Ishikawa (cell line): ENCODE results near the gene TTC23L.

Source experiments
- CEBPB ChIP-seq: IDR thresholded peaks from 2 replicates; pipeline ENCODE4 v1.6.1; 2012
- CREB1 ChIP-seq: IDR thresholded peaks from 2 replicates; pipeline ENCODE4 v1.6.1; 2012; ENCODE audit warnings: low read depth
- EGR1 ChIP-seq: IDR thresholded peaks from 2 replicates; pipeline ENCODE4 v1.6.1; 2012
- EP300 ChIP-seq: IDR thresholded peaks from 2 replicates; pipeline ENCODE4 v1.6.1; 2012; ENCODE audit warnings: borderline replicate concordance
- FOXM1 ChIP-seq: IDR thresholded peaks from 2 replicates; pipeline ENCODE4 v1.6.1; 2012; ENCODE audit warnings: low read depth, borderline replicate concordance
- MAX ChIP-seq: IDR thresholded peaks from 2 replicates; pipeline ENCODE4 v1.6.1; 2012
- NFIC ChIP-seq: IDR thresholded peaks from 2 replicates; pipeline ENCODE4 v1.6.1; 2012
- RAD21 ChIP-seq: IDR thresholded peaks from 2 replicates; pipeline ENCODE4 v1.6.1; 2012; ENCODE audit warnings: low read depth
- REST ChIP-seq: IDR thresholded peaks from 2 replicates; pipeline ENCODE4 v1.6.1; 2012; ENCODE audit warnings: low read depth, mild to moderate bottlenecking
- TAF1 ChIP-seq: IDR thresholded peaks from 2 replicates; pipeline ENCODE4 v1.6.1; 2012; ENCODE audit warnings: low read depth, mild to moderate bottlenecking
- TCF12 ChIP-seq: IDR thresholded peaks from 2 replicates; pipeline ENCODE4 v1.6.1; 2012; ENCODE audit warnings: low read depth
- TEAD4 ChIP-seq: IDR thresholded peaks from 2 replicates; pipeline ENCODE4 v1.6.1; 2012
- YY1 ChIP-seq: IDR thresholded peaks from 2 replicates; pipeline ENCODE4 v1.6.1; 2012; ENCODE audit warnings: low read depth
- ZBTB7A ChIP-seq: IDR thresholded peaks from 2 replicates; pipeline ENCODE4 v1.6.1; 2012; ENCODE audit warnings: low read depth
- TF ChIP-seq, protein P1 (sequence below): IDR thresholded peaks from 2 replicates; pipeline ENCODE4 v1.6.1; 2012

TTC23L gene

GRCh38 chr5:34858790-34859189 lies 19.8 kb downstream of the TTC23L start:
- 0 out of 2 replicates have a peak, but pooled peaks have one; percentile 13 for TF ChIP-seq CEBPB
- no peak for TF ChIP-seq REST

- no peak for TF ChIP-seq TAF1
- TF ChIP-seq ZBTB7A, result no peak
- no peak for TF ChIP-seq FOXM1
- no peak for TF ChIP-seq EGR1
- no peak for TF ChIP-seq RAD21
- no peak for TF ChIP-seq YY1
- no peak for TF ChIP-seq REST
- TF ChIP-seq TCF12, result no peak
- TF ChIP-seq, protein P1, sequence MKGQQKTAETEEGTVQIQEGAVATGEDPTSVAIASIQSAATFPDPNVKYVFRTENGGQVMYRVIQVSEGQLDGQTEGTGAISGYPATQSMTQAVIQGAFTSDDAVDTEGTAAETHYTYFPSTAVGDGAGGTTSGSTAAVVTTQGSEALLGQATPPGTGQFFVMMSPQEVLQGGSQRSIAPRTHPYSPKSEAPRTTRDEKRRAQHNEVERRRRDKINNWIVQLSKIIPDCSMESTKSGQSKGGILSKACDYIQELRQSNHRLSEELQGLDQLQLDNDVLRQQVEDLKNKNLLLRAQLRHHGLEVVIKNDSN, result no peak
- no peak for TF ChIP-seq NFIC
- TF ChIP-seq TEAD4, result no peak
- no peak for TF ChIP-seq CEBPB
- no peak for TF ChIP-seq EP300
Measured at GRCh38 chr5:34859253-34859652, 20.3 kb downstream of the TTC23L start.

DNA sequence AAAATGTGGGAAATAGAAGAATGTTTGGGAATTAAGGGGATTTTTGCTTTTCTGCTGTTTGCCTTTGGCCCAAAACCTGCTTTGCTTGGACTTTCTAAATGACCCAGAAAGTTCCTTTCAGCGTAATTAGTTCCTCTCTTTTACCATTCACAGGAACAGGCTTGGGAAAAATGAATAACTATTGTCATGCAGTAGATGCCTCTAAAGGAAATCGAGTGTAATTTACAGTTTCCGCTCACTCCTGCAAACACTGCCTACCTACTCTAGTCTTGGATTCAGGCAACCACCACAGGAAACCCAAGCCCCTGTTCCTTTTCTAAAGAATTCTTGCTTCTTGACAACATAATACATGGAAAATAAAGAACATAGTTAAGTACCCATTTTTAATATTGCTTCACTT lies 25.0 kb downstream of the TTC23L start:
- TF ChIP-seq MAX (no peak), YY1 (no peak)

GRCh38 chr5:34865091-34865490 lies 26.1 kb downstream of the TTC23L start:
- TF ChIP-seq NFIC (no peak), ZBTB7A (no peak), CREB1 (no peak)

DNA sequence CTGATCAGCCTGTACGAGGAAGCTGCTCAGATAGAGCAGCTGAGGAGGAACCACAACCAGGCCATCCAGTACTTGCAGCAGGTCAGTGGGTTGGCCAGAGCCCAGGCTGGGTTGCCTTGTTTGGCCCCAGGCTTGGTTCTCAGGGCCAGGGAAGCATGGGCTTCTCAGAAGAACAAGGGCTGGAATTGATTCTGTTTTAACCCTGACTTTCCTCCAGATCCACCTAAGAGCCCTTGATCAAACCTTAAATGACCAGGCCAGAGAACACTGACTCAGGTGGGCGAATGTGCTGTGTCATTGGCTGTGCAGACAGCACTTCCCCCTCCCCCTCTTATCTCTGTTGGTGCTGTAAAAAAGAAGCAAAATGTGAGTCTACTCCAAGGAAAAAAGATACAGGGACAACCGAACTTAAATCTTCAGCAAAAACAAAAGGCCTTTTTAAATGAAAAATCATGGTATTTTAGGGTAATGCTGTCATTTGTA lies 28.1 kb downstream of the TTC23L start:
- TF ChIP-seq EP300 (no peak), NFIC (no peak), RAD21 (no peak), CEBPB (no peak), FOXM1 (no peak)

DNA sequence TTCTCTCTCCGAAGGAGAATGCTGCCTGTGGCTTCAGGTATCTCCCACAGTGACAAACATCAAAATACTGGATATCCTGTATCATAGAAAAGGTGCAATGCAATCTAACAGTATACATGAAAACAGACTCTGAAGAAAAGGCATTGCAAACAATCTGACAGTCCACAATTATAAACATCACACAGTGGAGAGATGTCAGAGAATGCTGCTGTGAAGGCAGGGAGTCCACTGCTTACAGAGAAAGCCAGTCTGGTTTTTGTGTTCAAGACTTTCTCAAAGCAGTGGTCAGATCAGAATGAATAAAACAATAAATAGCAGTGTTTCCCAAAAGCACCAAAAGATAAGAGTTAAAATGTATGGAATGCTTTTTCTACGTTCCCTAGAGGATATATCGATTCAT lies 28.7 kb downstream of the TTC23L start:
- TF ChIP-seq TAF1 (no peak), EP300 (no peak), REST (no peak), RAD21 (no peak), CEBPB (no peak), EGR1 (no peak), TCF12 (no peak), CREB1 (no peak), TEAD4 (no peak), YY1 (no peak), ZBTB7A (no peak), FOXM1 (no peak)
- TF ChIP-seq, protein P1, result no peak
